Activated CD8-positive, alpha-beta memory T cell treated with anti-CD3 and anti-CD28 coated beads, Interleukin-2, amount 50 U/mL, for 1 hour (primary cell): ENCODE measurements around the gene RHOBTB1.
"Not testable (repeated sequence)": the region's sequence is repeated elsewhere in the genome, so short reads cannot be mapped to it uniquely, and the experiment has no call there.

Source experiments
- DNase-seq: peaks from one replicate; pipeline ENCODE4 v3.0.0-alpha.2; 2020; ENCODE audit errors: extremely low read depth

RHOBTB1 gene

GRCh38 chr10:60944058-60944909 lies at the start of gene RHOBTB1:
Gene RHOBTB1 (minus strand): TSS chr10:60944185. CDS start chr10:60911542, 32,643 bp downstream.
- DNase-seq = no peak

- DNase-seq = no peak
These were observed 48.7 kb upstream of the RHOBTB1 start for GRCh38 chr10:60992636-60993035.

GRCh38 chr10:60990663-60991062 lies 46.7 kb upstream of the RHOBTB1 start:
- DNase-seq = no peak

- no peak for DNase-seq
These were observed 45.5 kb upstream of the RHOBTB1 start for GRCh38 chr10:60989400-60989876.

GRCh38 chr10:60986791-60987190 lies 42.8 kb upstream of the RHOBTB1 start:
- DNase-seq = no peak

GRCh38 chr10:60985951-60986350 lies 42.0 kb upstream of the RHOBTB1 start:
- no peak for DNase-seq

GRCh38 chr10:60980997-60981396 lies 37.0 kb upstream of the RHOBTB1 start:
- no peak for DNase-seq

GRCh38 chr10:60979667-60980104 lies 35.7 kb upstream of the RHOBTB1 start:
- no peak for DNase-seq

GRCh38 chr10:60978287-60979115 lies 34.5 kb upstream of the RHOBTB1 start:
- no peak for DNase-seq

- no peak for DNase-seq
These were observed 33.5 kb upstream of the RHOBTB1 start for GRCh38 chr10:60977161-60978122.

- DNase-seq = no peak
These were observed 32.7 kb upstream of the RHOBTB1 start for GRCh38 chr10:60976687-60977086.

GRCh38 chr10:60975716-60976115 lies 31.7 kb upstream of the RHOBTB1 start:
- no peak for DNase-seq

- DNase-seq = no peak
These were observed 30.6 kb upstream of the RHOBTB1 start for GRCh38 chr10:60974463-60975149.

- DNase-seq = no peak
These were observed 29.1 kb upstream of the RHOBTB1 start for GRCh38 chr10:60973086-60973485.

- not testable (repeated sequence) for DNase-seq
These were observed 28.2 kb upstream of the RHOBTB1 start for GRCh38 chr10:60972181-60972580.

- no peak for DNase-seq
These were observed 26.5 kb upstream of the RHOBTB1 start for GRCh38 chr10:60970526-60970925.

GRCh38 chr10:60968504-60968903 lies 24.5 kb upstream of the RHOBTB1 start:
- no peak for DNase-seq

- DNase-seq = no peak
These were observed 24.0 kb upstream of the RHOBTB1 start for GRCh38 chr10:60967854-60968484.

- no peak for DNase-seq
These were observed 23.3 kb upstream of the RHOBTB1 start for GRCh38 chr10:60967260-60967659.

- no peak for DNase-seq
These were observed 21.7 kb upstream of the RHOBTB1 start for GRCh38 chr10:60965696-60966095.
